ENCODE results near the gene KRTAP5-10. TPM values are rescaled to one million over a fixed set of nuclear protein-coding genes. Genes with fewer than 3 reads are reported as not detected.
"Not testable (repeated sequence)": the region's sequence is repeated elsewhere in the genome, so short reads cannot be mapped to it uniquely, and the experiment has no call there.

The KRTAP5-10 gene, protein sequence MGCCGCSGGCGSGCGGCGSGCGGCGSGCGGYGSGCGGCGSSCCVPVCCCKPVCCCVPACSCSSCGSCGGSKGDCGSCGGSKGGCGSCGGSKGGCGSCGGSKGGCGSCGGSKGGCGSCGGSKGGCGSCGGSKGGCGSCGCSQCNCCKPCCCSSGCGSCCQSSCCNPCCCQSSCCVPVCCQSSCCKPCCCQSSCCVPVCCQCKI
- not detected for total RNA-seq
- polyA plus RNA-seq = not detected
- long read RNA-seq, donor 1 = 0 reads
- long read RNA-seq, donor 2 = 0 reads
- long read RNA-seq, donor 3 = 0 reads
- long read RNA-seq, donor 4 = 0 reads

DNA sequence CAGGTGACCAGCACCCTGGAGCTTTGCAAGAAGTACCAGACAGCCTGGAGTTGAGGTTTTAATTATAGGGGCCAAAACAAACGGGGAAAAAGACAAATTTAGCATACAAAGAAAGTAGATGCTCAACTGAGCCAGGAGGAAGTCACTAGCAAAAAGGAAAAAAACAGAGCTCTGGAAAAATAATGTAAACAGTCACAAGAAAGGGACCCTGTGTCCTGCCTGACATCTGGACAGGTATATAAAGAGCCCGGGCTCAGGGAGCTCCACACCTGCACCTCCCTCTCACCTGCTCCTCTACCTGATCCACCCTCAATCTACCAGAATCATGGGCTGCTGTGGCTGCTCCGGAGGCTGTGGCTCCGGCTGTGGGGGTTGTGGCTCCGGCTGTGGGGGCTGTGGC is at the start of gene KRTAP5-10:
Gene KRTAP5-10, plus strand, starts transcription at position 301 of the 400 bp plus-strand sequence. Its CDS starts 25 bp downstream, at position 326.
- H3K27me3 ChIP-seq (ENCODE audit: control insufficient read depth, insufficient read depth) = no peaks in the 10 kb centered on the region
- H3K9me3 ChIP-seq (ENCODE audit: control insufficient read depth, low read length) = no peaks in the 10 kb centered on the region
- H3K27ac ChIP-seq (ENCODE audit: low read length) = no peak within 1 kb of the TSS
- no peak within 1 kb of the TSS for H3K4me3 ChIP-seq (ENCODE audit: low read length)
- ATAC-seq (no peak), DNase-seq (no peak)
- H3K4me1 ChIP-seq (ENCODE audit: control insufficient read depth, insufficient read depth, low read length) = peaks cover 2% of the 10 kb centered on the region
- WGBS = 73% methylated on average over 5 of the region's 5 CpGs
- intact Hi-C loops (cut with DNase I) = no loop called here

DNA sequence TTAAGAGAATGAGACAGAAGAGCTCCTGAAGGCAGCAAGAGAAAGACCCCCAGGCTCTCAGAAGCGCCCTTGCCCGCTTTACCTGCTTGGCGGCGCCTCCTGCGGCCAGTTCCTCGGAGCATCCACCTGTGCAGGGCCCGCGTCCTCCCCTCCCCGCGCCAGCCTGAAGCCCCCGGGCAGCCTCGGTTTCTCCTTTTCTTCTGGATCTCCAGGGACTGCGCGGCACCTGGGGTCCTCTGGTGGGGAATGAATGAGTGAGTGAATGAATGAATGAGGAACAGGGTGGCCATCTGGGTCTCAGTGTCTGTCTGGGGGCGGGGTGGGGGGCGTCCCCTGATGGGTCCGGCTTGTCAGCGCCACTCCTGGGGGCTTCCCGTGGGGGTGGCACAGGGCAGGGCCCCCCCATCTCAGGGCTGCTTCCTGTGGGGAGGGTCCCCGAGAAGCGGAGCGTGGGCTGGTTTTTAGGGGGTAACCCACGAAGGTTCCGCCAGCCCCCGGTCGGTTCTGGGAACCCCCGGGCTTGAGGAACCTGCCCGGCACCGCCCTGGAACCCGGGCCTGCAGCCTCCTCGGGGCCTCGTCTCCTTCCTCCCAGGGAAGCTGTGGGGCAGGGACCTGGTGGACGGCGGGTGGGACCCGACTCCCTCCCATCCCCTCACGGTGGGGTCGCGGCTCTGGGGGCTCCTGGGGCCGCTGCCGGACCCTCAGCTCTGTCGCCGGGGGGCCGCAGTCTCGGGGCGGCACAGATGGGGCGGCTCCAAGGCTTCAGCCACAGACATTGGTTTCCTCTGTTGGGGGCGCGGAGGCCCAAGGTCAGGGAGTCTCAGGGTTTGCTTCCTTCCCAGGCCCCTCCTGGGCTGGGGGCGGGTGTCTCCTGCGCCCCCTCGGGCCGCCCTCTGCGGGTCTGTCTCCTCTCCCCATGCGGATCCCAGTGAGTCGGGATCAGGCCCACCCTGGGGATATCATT is 46.6 kb upstream of the KRTAP5-10 start:
- intact Hi-C loops (cut with DNase I) = no loop called here
- no peak for DNase-seq

DNA sequence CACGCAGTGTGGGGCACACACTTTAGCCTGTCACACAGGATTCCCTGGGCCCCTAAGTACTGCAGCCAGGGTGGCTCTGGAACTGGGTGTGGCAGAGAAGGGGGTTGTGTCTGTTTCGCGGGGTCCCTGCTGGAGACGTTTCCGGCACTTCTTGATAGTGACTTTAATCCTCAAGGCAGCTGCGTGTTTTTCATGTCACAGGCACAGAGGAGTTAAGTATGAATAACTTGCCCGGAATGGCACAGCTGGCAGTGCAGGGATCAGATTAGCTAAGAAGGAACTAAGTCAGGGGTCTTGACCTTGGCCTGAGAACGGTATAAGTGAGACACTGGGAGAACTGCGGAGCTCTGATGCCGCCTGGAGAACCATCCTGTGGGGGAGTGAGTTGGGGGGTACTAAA is 45.8 kb upstream of the KRTAP5-10 start:
- no peak overlapping the region for H3K4me3 ChIP-seq (ENCODE audit: low read length)
- intact Hi-C loops (cut with DNase I) = no loop called here
- no peaks in the 10 kb centered on the region for H3K4me1 ChIP-seq (ENCODE audit: control insufficient read depth, insufficient read depth, low read length)
- no peak for ATAC-seq
- DNase-seq = no peak
- H3K27ac ChIP-seq (ENCODE audit: low read length) = no peak overlapping the region
- H3K9me3 ChIP-seq (ENCODE audit: control insufficient read depth, low read length) = no peaks in the 10 kb centered on the region
- 56% methylated on average over 10 of the region's 10 CpGs for WGBS
- H3K27me3 ChIP-seq (ENCODE audit: control insufficient read depth, insufficient read depth) = no peaks in the 10 kb centered on the region

More for the DNA sequence above, 46.6 kb upstream of the KRTAP5-10 start:
- H3K27me3 ChIP-seq (ENCODE audit: control insufficient read depth, insufficient read depth) = no peaks in the 10 kb centered on the region
- no peaks in the 10 kb centered on the region for H3K9me3 ChIP-seq (ENCODE audit: control insufficient read depth, low read length)
- H3K4me3 ChIP-seq (ENCODE audit: low read length) = no peak overlapping the region
- no peaks in the 10 kb centered on the region for H3K4me1 ChIP-seq (ENCODE audit: control insufficient read depth, insufficient read depth, low read length)
- no peak overlapping the region for H3K27ac ChIP-seq (ENCODE audit: low read length)
- 93% methylated on average over 55 of the region's 55 CpGs for WGBS
- peak in 1 of 2 donors; percentile 14 for ATAC-seq

DNA sequence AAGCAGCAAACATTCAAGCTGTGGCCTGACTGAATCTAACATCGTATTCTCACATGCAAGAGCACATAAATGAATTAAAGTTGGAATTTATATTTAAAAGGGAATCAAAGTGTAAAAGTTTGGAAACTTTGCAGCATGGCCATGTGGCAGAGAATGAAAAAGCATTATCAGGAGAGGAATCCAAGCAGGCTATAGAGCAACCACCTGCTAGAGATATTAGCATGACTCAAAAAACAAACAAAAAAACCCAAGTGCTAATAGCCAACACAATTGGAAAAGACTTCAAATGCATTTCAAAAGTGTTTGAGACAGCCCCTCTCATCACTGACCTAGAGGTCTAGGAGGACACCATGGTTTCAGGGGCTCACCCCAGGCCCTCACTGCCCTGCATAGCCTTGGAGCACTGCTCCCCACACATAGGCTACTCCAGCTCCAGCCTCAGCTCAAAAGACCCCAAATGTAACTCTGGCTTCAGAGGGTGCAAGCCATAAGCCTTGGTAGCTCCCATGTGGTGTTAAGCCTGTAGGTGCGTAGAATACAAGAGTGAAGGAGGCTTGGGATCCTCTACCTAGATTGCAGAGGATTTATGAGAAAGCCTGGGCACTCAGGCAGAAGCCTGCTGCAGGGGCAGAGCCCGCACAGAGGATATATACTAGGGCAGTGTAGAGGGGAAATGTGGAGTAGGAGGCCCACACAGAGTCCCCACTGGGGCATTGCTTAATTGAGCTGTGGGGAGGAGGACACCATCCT is 40.0 kb upstream of the KRTAP5-10 start:
- Histone ChIP-seq H3K27me3 (ENCODE audit: control insufficient read depth, insufficient read depth) (no peaks in the 10 kb centered on the region), H3K4me1 (ENCODE audit: control insufficient read depth, insufficient read depth, low read length) (no peaks in the 10 kb centered on the region), H3K4me3 (ENCODE audit: low read length) (no peak overlapping the region), H3K9me3 (ENCODE audit: control insufficient read depth, low read length) (no peaks in the 10 kb centered on the region), H3K27ac (ENCODE audit: low read length) (no peak overlapping the region)
- DNase-seq (no peak), ATAC-seq (no peak)
- 61% methylated on average over 3 of the region's 3 CpGs for WGBS
- intact Hi-C loops (cut with DNase I) = no loop called here

DNA sequence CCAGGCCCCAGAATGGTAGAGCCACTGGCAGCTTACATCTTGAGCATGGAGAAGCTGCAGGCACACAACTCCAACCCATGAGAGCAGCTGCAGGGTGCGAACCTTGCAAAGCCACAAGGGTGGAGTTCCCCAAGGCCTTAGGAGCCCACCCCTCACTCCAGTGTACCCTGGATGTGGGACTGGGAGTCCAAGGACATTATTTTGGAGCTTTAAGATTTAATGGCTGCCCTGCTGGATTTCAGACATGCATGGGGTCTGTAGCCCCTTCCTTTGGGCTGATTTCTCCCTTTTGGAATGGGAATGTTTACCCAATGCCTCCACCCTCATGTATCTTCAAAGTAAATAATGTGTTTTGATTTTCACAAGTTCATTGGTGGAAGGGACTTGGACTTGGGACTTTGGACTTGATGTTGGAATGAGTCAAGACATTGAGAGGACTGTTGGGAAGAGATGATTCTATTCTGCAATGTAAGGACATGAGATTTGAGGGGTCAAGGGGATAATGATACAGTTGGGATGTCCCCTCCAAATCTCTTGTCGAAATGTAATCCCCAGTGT is 39.3 kb upstream of the KRTAP5-10 start:
- WGBS = 79% methylated on average over 2 of the region's 2 CpGs
- no peaks in the 10 kb centered on the region for H3K4me1 ChIP-seq (ENCODE audit: control insufficient read depth, insufficient read depth, low read length)
- intact Hi-C loops (cut with DNase I) = no loop called here
- DNase-seq (no peak), ATAC-seq (no peak)
- no peak overlapping the region for H3K27ac ChIP-seq (ENCODE audit: low read length)
- no peaks in the 10 kb centered on the region for H3K9me3 ChIP-seq (ENCODE audit: control insufficient read depth, low read length)
- H3K27me3 ChIP-seq (ENCODE audit: control insufficient read depth, insufficient read depth) = no peaks in the 10 kb centered on the region
- H3K4me3 ChIP-seq (ENCODE audit: low read length) = no peak overlapping the region

DNA sequence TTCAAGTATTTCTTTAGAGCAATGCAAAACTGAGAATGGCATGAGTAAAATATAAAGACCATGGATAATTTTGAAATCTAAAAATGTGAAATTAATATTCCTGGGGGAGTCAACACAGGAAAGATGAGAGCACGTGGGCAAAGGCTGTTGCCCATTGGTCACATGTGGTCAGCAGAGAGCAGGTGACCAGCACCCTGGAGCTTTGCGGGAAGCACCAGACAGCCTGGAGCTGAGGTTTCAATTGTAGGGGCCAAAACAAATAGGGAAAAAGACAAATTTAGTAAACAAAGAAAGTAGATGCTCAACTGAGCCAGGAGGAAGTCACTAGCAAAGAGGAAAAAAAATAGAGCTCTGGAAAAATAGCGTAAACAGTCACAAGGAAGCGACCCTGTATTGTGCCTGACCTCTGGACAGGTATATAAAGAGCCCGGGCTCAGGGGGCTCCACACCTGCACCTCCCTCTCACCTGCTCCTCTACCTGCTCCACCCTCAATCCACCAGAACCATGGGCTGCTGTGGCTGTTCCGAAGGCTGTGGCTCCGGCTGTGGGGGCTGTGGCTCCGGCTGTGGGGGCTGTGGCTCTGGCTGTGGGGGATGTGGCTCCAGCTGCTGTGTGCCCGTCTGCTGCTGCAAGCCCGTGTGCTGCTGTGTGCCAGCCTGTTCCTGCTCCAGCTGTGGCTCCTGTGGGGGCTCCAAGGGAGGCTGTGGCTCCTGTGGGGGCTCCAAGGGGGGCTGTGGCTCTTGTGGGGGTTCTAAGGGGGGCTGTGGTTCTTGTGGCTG is 38.4 kb upstream of the KRTAP5-10 start, which contains the start of gene KRTAP5-7:
Gene KRTAP5-7, plus strand, starts transcription at position 472 of the 780 bp plus-strand sequence. Its CDS starts 34 bp downstream, at position 506.
- H3K9me3 ChIP-seq (ENCODE audit: control insufficient read depth, low read length); H3K4me3 ChIP-seq (ENCODE audit: low read length); intact Hi-C loops (cut with DNase I); DNase-seq; H3K27ac ChIP-seq (ENCODE audit: low read length); H3K27me3 ChIP-seq (ENCODE audit: control insufficient read depth, insufficient read depth); ATAC-seq; H3K4me1 ChIP-seq (ENCODE audit: control insufficient read depth, insufficient read depth, low read length): not testable (repeated sequence)
- 45% methylated on average over 10 of the region's 10 CpGs for WGBS

DNA sequence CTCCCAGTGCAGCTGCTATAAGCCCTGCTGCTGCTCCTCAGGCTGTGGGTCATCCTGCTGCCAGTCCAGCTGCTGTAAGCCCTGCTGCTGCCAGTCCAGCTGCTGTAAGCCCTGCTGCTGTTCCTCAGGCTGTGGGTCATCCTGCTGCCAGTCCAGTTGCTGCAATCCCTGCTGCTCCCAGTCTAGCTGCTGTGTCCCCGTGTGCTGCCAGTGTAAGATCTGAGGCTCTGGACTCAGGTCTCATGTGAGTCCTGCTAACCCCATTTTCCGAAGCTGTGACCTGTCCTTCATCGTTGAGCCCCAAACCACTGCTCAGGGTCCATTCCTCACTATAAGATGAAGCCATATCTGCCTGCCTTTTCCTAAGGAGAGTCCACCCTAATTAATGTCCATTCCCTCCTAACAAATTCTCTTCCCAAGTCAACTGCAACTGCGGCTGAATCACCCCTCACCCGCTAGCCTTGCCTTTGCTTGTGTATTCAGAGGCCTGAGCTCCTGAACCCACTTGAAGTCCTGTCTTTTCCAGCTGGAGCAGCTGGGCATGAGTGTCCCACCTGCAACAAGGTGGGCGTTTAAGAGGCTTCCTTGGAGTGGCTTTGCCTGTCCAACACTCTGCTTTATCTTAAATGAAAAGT is 37.7 kb upstream of the KRTAP5-10 start:
- no peak for ATAC-seq
- H3K4me3 ChIP-seq (ENCODE audit: low read length) = no peak overlapping the region
- H3K27me3 ChIP-seq (ENCODE audit: control insufficient read depth, insufficient read depth) = no peaks in the 10 kb centered on the region
- 89% methylated on average over 6 of the region's 6 CpGs for WGBS
- H3K4me1 ChIP-seq (ENCODE audit: control insufficient read depth, insufficient read depth, low read length) = no peaks in the 10 kb centered on the region
- no peaks in the 10 kb centered on the region for H3K9me3 ChIP-seq (ENCODE audit: control insufficient read depth, low read length)
- no peak for DNase-seq
- H3K27ac ChIP-seq (ENCODE audit: low read length) = no peak overlapping the region
- intact Hi-C loops (cut with DNase I) = no loop called here

DNA sequence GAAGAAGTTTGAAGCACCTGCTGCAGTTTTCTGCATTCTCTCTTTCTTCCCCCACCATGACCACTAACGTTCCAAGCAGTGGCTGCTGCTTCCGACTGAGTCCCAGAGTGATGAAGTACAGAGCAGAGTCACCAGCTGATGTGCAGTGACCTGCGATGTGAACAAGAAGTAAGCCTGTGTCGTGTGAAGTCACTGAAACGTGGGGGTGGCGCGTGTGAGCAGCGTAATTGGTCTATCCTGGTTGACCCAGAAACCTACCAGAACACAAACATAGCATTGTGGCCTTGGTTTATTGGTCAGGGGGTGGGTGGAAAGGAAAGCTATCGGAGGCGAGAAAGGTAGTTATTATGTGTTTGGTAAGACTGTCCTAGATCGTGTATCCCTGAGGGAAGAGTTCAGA is 34.8 kb upstream of the KRTAP5-10 start:
- Histone ChIP-seq H3K27me3 (ENCODE audit: control insufficient read depth, insufficient read depth) (no peaks in the 10 kb centered on the region), H3K4me3 (ENCODE audit: low read length) (no peak overlapping the region), H3K9me3 (ENCODE audit: control insufficient read depth, low read length) (no peaks in the 10 kb centered on the region), H3K4me1 (ENCODE audit: control insufficient read depth, insufficient read depth, low read length) (no peaks in the 10 kb centered on the region), H3K27ac (ENCODE audit: low read length) (no peak overlapping the region)
- intact Hi-C loops (cut with DNase I) = no loop called here
- 91% methylated on average over 11 of the region's 11 CpGs for WGBS
- DNase-seq (no peak), ATAC-seq (no peak)

DNA sequence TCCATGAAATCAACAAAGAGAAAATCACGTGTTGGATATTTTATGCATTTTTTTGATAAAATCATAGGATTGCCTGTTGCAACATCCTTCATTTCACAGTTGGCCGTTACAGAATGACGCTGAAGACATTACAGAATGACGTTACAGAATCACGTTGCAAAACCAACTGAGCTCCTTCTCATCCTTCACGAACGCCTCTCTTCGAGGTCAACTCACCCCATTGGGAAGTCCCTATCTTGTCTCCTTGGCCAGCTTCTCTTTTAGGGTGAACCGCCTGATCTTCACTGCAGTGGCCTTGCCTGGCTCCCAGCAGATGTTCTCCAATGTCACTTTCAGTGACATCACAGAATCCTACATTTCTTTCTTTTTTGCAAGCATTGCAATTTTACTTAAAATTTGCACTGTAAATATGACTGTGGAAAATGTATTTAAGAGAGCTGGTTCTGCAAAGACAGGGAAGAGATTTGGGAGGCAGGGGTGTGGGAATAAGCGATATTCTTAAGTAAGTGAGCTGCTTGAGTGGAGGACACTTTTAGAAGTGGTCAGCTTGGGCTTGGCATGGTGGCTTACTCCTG is 33.2 kb upstream of the KRTAP5-10 start:
- Histone ChIP-seq H3K4me1 (ENCODE audit: control insufficient read depth, insufficient read depth, low read length) (no peaks in the 10 kb centered on the region), H3K9me3 (ENCODE audit: control insufficient read depth, low read length) (no peaks in the 10 kb centered on the region), H3K4me3 (ENCODE audit: low read length) (no peak overlapping the region), H3K27me3 (ENCODE audit: control insufficient read depth, insufficient read depth) (no peaks in the 10 kb centered on the region), H3K27ac (ENCODE audit: low read length) (no peak overlapping the region)
- intact Hi-C loops (cut with DNase I) = no loop called here
- DNase-seq (no peak), ATAC-seq (no peak)
- 81% methylated on average over 10 of the region's 10 CpGs for WGBS

Measured in right cardiac atrium (tissue), 5 donors.